Measurements from ENCODE around the gene PIK3R5. TPM values are rescaled to one million over a fixed set of nuclear protein-coding genes. Genes with fewer than 3 reads are reported as not detected.

Gene PIK3R5
- total RNA-seq, 1 donor from 2014 or later: 34.2 TPM

- no peaks in the 10 kb centered on the region for H3K27me3 Mint-ChIP-seq
- ChIA-PET CTCF (interaction anchor here (1.4 kb wide), 1 partner anchor 155 kb away, joined by 4 read pairs; no protein-coding TSS in a partner anchor), POLR2A (interaction anchor here (0.7 to 1.2 kb wide), 2 partner anchors 36 to 122 kb away, joined by 3 to 5 read pairs; partner anchors contain the start of gene PIK3R5)
- H3K4me3 Mint-ChIP-seq: no peak overlapping the region
- no peaks in the 10 kb centered on the region for H3K9me3 Mint-ChIP-seq
- H3K36me3 Mint-ChIP-seq (ENCODE audit: low read depth): no peaks in the 10 kb centered on the region
- TF ChIP-seq, protein P1, sequence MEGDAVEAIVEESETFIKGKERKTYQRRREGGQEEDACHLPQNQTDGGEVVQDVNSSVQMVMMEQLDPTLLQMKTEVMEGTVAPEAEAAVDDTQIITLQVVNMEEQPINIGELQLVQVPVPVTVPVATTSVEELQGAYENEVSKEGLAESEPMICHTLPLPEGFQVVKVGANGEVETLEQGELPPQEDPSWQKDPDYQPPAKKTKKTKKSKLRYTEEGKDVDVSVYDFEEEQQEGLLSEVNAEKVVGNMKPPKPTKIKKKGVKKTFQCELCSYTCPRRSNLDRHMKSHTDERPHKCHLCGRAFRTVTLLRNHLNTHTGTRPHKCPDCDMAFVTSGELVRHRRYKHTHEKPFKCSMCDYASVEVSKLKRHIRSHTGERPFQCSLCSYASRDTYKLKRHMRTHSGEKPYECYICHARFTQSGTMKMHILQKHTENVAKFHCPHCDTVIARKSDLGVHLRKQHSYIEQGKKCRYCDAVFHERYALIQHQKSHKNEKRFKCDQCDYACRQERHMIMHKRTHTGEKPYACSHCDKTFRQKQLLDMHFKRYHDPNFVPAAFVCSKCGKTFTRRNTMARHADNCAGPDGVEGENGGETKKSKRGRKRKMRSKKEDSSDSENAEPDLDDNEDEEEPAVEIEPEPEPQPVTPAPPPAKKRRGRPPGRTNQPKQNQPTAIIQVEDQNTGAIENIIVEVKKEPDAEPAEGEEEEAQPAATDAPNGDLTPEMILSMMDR (IDR thresholded peaks at IDR 0.05): no peak
- H3K27ac Mint-ChIP-seq: peak overlapping the region; percentile 9
- peaks cover 18% of the 10 kb centered on the region for H3K4me1 Mint-ChIP-seq
- ATAC-seq (ENCODE audit: low read depth): no peak
- intact Hi-C loops (cut with micrococcal nuclease): loop anchor here (2.0 kb wide), 1 partner anchor 15 kb away; no protein-coding TSS in a partner anchor
- no peak for DNase-seq
Observed at GRCh38 chr17:8843344-8843743, 122.2 kb downstream of the PIK3R5 start.

DNA sequence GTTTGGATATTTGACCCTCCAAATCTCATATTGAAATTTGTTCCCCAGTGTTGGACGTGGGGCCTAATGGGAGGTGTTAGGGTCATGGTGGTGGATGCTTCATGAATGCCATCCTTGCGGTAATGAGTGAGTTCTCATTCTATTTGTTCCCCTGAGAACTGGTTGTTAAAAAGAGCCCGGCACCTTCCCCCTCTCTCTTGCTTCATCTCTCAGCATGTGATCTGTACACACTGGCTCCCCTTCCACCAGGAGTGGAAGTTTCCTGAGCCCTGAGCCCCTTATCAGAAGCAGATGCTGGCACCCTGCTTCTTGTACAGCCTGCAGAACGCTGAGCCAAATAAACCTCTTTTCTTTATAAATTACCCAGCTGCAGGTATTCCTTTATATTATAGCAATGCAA is 123.7 kb downstream of the PIK3R5 start:
- Mint-ChIP-seq H3K4me1 (peaks cover 18% of the 10 kb centered on the region), H3K9me3 (no peaks in the 10 kb centered on the region), H3K27ac (no peak overlapping the region), H3K36me3 (ENCODE audit: low read depth) (no peaks in the 10 kb centered on the region), H3K4me3 (no peak overlapping the region), H3K27me3 (no peaks in the 10 kb centered on the region)
- no peak for ATAC-seq (ENCODE audit: low read depth)
- intact Hi-C loops (cut with micrococcal nuclease): loop anchor here (2.0 kb wide), 1 partner anchor 17 kb away; no protein-coding TSS in a partner anchor
- no peak for DNase-seq
- TF ChIP-seq, protein P1 (IDR thresholded peaks at IDR 0.05): no peak
- ChIA-PET POLR2A (no interaction called here), CTCF (no interaction called here)

- POLR2A ChIA-PET: no interaction called here
- peaks cover 2% of the 10 kb centered on the region for H3K36me3 Mint-ChIP-seq (ENCODE audit: low read depth)
- intact Hi-C loops (cut with micrococcal nuclease): no loop called here
- H3K9me3 Mint-ChIP-seq: no peaks in the 10 kb centered on the region
- TF ChIP-seq, protein P1 (IDR thresholded peaks at IDR 0.05): no peak
- peaks cover 18% of the 10 kb centered on the region for H3K4me1 Mint-ChIP-seq
- no peak overlapping the region for H3K27ac Mint-ChIP-seq
- ATAC-seq (ENCODE audit: low read depth): no peak
- H3K27me3 Mint-ChIP-seq: no peaks in the 10 kb centered on the region
- no peak for DNase-seq
- H3K4me3 Mint-ChIP-seq: no peak overlapping the region
- CTCF ChIA-PET: no interaction called here
Observed at GRCh38 chr17:8839410-8839935, 126.0 kb downstream of the PIK3R5 start.

DNA sequence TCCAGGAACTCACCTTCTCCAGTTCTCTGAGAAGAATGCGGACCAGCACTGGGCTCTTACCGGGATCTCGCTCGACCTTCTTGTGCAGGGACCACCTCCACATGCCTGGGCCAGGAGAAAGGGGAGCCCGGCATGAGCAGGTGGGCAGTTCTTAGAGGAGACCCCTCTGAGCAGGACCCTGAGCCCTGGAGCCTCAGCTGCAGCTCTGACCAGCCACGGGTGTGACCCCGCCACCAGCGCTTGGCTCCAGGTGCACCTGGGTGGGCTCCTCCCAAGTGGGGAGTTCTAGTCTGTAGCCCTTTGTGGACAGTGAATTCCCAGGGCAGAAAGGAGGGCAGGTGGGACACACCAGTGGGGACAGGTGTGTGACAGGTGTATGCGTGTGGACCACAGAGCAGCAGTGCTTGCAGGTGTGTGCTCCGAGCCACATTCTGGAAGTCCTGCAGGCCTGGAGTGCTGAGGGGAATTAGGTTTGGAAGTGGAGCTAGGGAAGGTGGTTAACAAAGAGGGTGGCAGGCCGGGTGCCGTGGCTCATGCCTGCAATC is 126.9 kb downstream of the PIK3R5 start:
- intact Hi-C loops (cut with micrococcal nuclease): no loop called here
- H3K9me3 Mint-ChIP-seq: no peaks in the 10 kb centered on the region
- no peak for DNase-seq
- no peak overlapping the region for H3K27ac Mint-ChIP-seq
- H3K36me3 Mint-ChIP-seq (ENCODE audit: low read depth): peaks cover 2% of the 10 kb centered on the region
- POLR2A ChIA-PET: no interaction called here
- CTCF ChIA-PET: interaction anchor here (0.5 kb wide), 1 partner anchor 48 kb away, joined by 3 read pairs; no protein-coding TSS in a partner anchor
- TF ChIP-seq, protein P1 (IDR thresholded peaks at IDR 0.05): no peak
- peaks cover 13% of the 10 kb centered on the region for H3K4me1 Mint-ChIP-seq
- H3K4me3 Mint-ChIP-seq: no peak overlapping the region
- no peak for ATAC-seq (ENCODE audit: low read depth)
- H3K27me3 Mint-ChIP-seq: no peaks in the 10 kb centered on the region

- H3K9me3 Mint-ChIP-seq: no peaks in the 10 kb centered on the region
- POLR2A ChIA-PET: no interaction called here
- H3K36me3 Mint-ChIP-seq (ENCODE audit: low read depth): peaks cover 2% of the 10 kb centered on the region
- intact Hi-C loops (cut with micrococcal nuclease): no loop called here
- ATAC-seq (ENCODE audit: low read depth) (no peak), DNase-seq (no peak)
- CTCF ChIA-PET: no interaction called here
- H3K4me1 Mint-ChIP-seq: peaks cover 5% of the 10 kb centered on the region
- H3K27me3 Mint-ChIP-seq: no peaks in the 10 kb centered on the region
- no peak overlapping the region for H3K4me3 Mint-ChIP-seq
- H3K27ac Mint-ChIP-seq: no peak overlapping the region
- TF ChIP-seq, protein P1 (IDR thresholded peaks at IDR 0.05): no peak
Observed at GRCh38 chr17:8837563-8838075, 127.9 kb downstream of the PIK3R5 start.
